Measurements from ENCODE around the gene ADGRL3.

- no peak for TF ChIP-seq CTCF (IDR thresholded peaks at IDR 0.05)
- TF ChIP-seq EP300 (IDR thresholded peaks at IDR 0.05): no peak
Measured at GRCh38 chr4:61549336-61549735, 349.2 kb downstream of the ADGRL3 start.
